GM18498 (cell line): ENCODE measurements around the gene LLCFC1.
"Not testable (repeated sequence)": the region's sequence is repeated elsewhere in the genome, so short reads cannot be mapped to it uniquely, and the experiment has no call there.

Experiments used
- ATAC-seq: cut with Tn5 transposase; IDR thresholded peaks from one replicate; pipeline ENCODE4 v1.9.1; 2021; ENCODE audit warnings: mild to moderate bottlenecking, moderate library complexity; ENCODE audit not compliant: unreplicated experiment

Gene LLCFC1

DNA sequence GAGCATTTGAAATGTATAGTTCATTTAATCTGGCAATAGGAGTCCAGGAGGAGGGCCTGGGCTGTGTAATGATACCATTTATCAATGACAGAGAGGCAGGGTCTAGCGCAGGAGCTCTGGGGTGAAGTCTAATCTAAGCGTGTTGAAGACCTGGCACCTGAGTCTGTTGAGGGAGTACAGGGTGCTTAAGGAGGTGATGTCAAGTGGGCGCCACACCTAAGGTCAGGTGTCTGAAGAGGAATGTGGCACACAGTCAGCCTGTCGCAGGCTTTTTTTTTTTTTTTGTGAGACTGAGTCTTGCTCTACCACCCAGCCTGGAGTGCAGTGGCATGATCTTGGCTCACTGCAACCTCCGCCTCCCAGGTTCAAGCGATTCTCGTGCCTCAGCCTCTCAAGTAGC, 2.3 kb downstream of the LLCFC1 start:
- ATAC-seq = no peak

DNA sequence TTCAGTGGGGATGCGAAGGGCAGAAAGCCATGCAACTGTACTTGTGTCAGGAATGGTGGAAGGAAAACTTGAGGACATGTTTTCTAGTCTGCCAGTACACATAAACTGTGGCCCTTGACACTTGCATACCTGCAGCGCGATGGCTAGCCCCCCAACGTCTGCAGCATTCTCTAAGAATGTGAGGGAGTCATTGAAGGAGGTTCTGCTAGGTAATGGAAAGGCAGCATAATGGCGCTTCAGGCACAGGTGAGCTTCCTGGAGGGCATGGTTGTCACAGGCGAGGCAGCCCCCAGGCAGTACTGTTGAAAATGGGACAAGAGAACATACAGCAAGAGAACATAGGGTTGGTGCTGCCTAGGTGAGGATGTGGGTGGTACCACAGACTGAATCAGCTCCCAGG, 3.5 kb downstream of the LLCFC1 start:
- ATAC-seq = no peak

DNA sequence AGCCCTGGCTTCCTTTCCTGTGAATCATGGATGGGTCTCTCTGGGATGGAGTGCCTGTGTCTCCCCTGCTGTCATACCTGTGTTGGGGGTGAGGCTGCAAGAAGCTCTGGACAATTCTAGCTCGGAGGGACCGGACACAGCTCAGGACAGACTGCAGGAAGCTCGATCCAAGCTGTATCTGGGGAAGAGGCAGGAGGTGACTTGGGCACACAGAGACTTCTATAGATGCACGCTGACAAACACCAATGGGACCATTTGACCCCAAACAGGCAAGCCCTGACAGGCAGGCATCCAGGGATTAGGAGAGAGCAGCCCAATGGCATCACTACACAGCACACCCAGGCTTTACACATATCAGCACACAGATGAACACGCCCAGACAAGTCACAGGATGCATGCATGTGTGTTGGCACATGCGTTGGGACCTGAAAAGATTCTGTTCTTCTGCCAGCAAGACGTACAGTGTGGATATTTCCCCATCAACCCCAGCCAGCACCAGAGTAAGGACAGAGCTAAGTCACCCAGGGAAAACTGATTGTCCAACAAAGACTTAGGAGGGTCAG, 4.5 kb downstream of the LLCFC1 start:
- ATAC-seq = no peak

DNA sequence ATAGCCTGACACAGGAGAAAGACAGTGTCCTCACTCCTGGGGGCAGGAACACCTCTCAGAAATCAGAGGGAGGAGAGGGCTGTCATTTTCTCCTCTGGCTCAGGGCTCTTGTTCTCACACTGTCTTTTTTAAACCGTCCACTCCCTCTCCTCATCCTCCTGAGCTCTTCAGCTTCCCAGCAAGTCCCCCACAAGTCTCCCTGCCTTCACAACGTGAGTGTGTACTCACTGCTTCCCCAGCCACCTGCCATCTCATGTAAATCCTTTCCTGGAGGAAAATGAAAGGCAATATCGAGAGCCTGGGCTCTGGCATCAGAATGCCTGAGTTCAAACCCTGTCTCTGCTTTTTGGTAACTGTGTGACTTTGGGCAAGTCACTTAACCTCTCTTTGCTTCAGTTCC, 5.7 kb downstream of the LLCFC1 start:
- ATAC-seq = no peak

DNA sequence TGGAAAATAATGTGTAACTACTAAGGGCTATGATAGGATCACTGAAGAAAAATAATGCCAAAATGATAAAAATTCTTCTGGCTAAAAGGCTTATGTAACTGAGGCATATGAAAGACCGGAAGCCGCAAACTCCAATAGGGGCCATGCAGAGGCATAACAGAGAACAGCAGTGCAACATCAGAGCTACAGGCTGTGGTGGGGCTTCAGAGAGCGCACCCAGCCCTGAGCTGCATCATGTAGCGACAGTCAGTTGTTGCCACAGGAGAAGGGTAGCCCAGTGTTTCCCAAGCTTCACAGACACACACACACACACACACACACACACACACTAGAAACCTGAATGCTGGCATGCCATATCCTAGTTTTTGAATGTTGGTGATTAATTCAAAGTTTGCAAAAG, 9.3 kb downstream of the LLCFC1 start:
- no peak for ATAC-seq

DNA sequence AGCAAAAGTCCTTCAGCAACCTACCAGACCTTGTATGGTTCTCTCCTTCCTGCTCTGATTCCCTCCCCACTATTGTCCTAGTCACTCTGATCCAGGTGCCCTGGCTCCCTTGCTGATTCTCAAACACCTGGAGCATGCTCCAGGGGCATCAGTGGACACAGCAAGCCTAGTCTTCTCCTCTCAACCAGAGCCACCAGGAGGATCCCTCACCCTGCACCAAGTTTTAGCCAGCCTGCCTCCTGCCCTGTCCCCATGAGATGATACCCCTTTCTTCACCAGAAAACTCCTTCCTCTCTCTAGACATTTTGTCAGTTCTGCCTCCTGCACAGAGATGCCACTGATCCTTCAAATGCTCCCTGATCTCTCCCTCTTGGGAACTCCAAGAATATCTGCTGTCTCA, 11.0 kb downstream of the LLCFC1 start:
- ATAC-seq = no peak

DNA sequence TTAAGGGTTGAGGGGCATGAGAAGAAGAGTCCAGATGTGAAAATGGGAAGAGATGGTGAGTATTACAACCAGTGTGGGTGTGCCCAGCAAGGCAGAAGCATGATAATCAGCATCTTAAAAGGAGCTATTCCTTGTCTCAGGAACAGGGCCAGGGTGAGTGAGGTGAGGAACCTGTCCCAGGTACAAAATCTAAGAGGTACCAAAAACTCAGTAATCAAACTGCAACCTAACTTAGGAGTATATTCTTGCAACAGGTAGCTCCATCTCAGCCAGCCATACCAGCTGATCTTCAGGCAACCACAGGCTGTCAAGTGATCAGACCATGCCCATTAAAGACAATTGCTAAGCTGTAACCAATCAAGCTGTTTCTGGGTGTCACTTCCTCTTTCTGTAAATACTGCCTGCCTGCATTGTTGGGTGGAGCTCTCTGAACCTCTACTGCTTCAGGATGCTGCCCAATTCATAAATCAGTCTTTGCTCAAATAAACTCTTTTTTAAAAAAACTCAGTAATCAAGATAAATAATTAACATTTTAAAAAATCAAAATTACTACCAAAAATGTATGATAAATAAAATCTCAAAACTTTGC, 15.5 kb downstream of the LLCFC1 start:
- ATAC-seq = peak; percentile 52

DNA sequence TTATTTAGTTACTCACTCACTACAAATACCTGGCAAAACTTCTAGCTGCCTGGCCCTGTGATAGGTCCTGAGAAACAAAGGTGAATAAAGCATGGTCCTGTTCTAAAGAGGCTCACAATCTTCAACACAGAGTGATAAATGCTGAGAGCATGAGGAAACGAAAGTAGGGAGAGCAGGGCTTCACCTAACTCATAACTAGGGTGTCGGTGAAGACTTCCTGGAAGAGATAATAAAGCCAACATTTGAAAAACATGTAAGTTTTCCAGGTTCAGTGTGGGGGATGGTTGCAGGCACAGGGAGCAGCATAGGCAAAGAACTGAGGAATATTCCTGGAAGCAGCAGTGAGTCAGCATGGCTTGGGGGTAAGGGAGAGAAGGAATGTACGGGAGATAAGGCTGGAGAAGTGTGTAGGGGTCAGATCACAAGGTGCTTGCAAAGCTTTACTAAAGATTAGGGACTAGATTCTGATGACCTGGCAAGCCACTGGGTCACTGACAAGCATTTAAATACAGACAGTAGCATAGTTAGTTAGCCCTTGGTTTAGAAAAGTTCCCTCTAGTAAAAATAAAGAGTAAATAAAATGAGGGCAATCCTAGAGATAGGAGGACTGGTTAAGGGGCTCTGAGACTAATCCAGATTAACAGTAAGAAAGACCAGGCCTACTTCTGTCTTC, 17.8 kb downstream of the LLCFC1 start:
- ATAC-seq = no peak

DNA sequence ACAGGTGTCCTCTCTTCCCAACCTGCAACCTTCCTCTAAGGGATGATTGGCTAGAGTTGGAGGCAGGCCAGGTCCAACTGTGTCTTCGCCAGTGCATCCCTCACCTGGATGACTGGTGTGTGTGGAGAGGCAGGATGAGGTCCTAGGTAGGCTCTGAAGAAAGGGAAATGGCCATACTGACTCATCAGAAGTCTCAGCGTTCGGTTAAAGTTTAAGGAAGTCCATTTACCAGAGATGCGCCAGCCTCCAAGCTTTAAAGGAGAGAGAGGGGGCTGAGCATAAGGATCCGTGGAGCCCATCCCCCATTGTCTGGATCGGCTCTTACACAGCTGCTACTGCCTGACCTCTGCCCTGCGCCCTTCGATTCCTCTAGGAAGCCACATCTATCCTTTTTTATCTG, 18.4 kb downstream of the LLCFC1 start:
- no peak for ATAC-seq

DNA sequence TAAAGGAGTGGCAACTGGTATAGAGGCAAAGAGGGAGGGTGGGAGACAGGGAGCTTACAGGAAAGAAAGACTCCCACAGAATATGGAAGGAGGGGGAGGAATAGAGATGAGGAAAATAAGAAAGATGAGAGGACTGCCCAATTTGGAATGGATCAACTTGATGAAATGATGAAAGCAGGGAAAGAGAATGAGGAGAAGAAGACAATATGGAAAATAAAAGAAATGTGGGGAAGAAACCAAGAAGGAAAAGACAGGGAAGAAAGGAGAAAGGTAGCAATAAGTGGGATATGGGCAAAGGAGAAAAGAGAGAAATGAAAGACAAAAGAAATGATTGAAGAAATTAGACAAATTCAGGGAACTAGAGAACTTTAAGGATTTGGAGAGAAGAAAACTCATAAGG, 19.9 kb downstream of the LLCFC1 start:
- ATAC-seq = no peak

DNA sequence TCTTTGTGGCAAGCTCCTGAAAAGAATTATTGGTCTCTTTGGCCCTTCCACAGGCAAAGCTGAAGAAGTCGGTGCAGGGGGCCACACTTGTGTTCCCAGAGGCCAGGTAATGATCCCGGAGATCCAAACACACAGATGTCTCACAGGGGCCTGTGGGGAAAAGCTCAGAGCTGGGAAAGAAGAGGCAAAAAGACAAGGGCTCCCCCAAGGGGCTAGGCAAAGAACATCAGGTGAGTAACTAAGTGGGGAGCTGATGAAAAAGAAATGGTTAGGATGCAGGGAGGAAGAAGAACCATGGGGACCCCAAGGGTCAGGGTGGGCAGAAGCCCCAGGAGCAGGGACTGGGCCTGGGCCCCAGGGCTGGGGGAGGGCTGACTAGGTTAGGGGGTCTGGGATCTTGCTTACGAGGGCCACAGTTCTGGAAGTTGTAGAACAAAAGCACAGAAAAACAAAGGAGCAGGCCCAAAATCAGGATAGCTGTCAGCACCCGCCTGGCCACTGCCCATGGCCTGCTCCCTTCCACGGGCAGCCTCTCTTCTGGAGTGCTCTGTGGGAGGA, 21.8 kb downstream of the LLCFC1 start:
- ATAC-seq = no peak

DNA sequence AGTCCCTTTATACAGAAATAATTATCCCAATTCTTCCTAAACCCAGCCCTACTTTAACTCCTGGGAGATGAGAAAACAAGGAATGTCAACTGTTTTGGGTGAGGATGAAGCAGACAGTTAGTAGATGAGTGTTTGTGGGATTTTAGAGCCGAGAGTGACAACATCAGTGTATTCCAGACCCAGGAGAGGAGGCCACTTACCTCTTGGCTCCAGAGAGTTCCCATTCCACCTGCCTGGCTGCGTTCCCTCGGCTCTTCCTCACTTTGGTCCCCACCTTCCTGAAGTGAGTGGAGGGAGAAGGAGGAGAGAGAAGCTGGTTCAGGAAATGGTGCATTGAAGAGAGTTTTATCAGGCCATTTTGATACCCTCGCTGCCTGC, 22.3 kb downstream of the LLCFC1 start:
- ATAC-seq = no peak

DNA sequence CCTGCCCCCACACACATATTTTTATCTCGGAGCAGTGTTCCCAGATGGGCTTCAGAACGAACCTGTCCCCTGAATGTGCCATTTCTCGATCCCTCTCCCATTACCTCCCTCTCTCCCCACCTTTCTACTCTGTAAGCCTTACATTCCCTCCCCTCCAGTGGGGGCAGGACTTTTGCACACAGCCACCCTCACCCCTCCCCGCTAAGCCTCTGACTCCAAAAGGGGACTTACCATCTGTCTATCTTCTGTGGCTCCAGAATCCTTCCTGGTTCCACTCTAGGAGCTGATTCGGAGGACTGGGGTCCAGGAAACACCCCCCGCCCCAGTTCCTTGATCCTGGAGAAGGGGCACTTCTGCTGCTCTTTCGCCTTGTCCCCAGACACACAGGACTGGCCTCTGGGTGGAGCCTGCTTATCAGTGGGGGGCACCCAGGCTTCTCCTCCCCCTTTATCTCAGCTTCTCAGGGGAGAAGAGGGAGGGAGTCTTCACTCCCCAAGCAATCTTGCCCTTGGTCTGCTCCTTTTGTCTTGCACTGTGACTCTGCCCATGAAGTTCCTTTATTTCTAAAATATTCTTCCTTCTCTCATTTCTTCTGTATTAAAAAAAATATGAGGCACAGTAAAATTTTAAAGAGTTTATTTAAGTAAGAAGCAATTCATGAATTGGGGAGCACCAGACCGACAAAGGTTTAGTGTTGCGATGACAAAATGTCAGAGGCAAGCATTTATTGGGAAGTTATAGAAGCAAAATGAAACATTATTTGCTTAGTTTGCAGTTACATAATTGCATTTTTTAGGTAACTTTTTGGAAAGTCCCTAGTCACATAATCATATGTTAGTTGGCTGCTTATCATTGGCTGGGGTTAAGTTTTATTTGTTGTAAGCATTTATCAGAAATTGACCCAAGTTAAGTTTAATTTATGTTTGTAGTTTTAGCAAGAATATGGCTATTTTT, 23.0 kb downstream of the LLCFC1 start, which contains the start of gene KEL:
KEL (minus strand) TSS at position 391 of the 954 bp plus-strand sequence; CDS start at position 234, 157 bp downstream.
- ATAC-seq = no peak

DNA sequence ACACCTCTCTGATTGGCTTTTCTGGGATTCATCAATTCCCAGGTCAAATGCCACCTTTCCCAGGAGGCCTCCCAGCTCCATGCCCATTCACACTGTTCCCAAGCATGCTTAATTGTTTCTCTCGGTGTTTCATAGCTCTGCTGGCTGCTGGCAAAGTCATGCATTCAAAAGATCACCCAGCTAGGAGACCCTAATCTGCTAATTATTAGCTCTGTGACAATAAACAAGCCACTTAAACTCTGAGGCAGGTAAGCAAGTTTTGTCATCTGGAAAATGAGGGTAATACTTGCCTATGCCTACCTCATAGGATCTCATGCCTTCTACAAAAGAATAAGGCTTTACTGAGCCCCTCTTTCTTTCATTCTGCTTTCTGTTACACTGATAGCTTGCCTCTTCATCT, 23.7 kb downstream of the LLCFC1 start:
- ATAC-seq = no peak

DNA sequence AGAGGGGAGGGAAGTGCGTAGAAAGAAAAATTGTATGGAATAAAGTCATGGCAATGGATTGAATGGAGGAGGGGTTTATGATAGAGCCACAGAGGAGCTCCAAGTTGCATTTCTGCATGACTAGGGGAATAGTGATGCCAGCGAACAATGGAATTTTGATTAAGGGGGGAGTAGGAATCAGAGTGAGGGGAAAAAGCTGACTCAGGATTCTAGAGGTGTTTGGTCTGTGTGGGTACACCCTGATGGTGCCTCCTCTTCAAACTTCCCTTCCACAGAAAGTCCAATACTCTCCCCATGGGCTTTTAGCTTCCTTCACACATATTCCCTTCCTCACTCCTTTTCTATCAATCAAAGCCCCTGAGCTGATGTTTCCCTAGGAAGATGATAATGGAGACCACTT, 24.7 kb downstream of the LLCFC1 start:
- ATAC-seq = no peak

DNA sequence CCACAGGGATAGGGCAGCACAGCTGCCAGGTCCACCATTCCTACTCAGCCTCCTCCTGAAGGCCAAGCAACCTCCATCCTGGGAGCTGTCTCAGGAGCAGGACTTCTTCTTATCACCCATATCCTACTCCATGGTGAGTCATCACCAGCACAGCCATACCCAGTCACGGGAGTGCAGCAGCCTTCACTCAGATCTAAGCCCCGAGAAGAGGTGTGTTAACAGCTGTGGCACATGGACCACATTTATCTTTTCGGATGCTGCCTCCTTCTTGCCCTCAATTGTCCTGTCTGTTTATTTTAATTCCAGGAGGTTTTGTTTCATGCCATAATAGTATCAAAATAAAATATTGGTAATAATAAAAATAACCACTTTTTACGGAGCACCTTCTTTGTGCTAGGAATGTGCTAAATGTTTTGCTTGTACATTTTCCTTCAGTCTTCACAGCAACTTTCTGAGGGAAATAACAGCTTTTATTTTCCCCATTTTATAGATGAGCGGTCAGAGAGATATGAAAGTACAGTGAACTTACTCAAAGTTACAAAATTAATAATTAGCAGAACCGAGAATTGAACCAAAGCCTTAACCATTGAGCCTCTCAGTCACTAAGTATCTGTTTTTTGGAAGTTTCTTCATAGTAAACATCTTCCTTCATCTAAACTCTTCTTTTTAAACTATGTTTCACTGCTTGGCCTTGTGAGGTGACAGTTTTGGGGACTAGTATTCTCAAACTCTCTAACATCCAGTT, 25.4 kb downstream of the LLCFC1 start:
- no peak for ATAC-seq

DNA sequence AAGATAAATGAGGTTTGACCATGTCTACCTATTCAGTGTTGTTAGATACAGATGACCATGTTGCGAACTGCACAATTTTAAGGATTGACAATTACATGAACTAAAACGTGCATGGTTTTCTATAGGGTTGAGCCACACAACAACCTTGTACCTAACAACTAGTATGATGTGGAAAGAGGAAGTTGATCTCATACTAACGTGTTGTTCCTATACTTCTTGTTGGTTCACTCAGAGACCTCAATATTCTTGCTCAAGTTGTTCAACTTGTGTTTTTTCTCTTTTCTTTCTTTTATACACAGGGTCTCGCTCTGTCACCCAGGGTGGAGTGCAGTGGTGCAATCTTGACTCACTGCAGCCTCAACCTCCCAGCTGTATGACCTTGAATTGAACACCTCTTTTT, 28.9 kb downstream of the LLCFC1 start:
- no peak for ATAC-seq

DNA sequence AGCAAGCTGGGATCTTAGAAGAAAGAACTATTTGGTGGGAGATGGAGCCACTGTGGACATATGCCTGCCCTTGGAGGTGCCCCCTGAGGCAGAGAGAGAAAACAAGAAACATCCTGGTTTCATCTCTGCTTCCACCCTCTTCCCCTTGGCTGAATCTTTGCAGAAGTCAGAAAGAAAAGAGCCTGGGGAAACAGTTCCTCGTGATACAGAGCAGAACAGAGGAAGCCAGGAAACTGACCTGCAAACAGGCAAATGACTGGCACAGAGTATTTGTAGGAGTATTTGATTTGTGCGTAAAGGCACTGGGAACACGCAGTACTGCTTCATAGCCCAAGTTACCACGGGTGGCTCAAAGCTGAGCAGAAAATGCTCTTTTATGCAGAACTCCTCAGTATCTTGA, 29.9 kb downstream of the LLCFC1 start:
- ATAC-seq = no peak

DNA sequence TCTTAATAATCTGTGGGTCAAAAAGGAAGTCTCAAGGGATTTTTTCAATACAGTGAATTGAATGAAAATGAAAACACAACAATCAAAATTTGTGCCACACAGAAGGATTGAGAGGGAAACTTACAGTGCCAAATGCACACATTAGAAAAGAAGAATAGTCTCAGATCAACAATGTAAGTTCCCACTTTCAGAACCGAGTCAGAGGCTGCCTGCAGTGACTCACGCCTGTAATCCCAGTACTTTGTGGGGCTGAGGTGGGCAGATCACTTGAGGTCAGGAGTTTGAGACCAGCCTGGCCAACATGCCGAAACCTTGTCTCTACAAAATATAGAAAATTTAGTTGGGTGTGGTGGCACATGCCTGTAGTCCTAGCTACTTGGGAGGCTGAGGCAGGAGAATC, 35.3 kb downstream of the LLCFC1 start:
- no peak for ATAC-seq

DNA sequence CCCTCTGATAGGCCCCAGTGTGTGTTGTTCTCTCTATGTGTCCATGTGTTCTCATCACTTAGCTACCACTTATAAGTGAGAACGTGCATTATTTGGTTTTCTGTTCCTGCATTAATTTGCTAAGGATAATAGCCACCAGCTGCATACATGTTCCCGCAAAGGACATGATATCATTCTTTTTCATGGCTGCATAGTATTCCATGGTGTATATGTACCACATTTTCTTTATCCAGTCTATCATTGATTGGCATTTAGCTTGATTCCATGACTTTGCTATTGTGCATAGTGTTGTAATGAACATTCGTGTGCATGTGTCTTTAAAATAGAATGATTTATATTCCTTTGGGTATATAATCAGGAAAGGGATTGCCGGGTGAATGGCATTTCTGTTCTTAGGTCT, 39.1 kb downstream of the LLCFC1 start:
- ATAC-seq = not testable (repeated sequence)

DNA sequence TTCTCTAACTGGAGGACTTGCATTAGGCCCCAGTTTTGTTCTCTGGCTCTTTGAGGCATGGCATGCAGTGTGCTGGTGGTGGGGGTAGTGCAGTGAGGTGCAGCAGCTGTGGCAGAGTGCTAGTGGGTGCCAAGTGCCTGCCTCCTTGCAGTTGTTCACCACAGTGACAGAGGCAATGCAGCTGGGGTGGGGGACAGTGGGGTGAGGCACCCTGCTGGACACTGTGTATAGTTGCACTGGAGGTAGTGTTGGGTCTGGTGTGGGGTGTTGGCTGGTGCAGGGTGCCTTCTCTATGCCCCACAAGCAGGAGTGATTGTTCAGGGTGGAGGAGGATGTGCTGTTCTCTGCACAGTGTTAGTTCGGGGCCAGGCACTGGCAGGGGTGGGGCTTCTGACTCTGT, 44.5 kb downstream of the LLCFC1 start:
- no peak for ATAC-seq
